H7 (cell line): ENCODE data around the gene ARL4A. TPM values are rescaled to one million over a fixed set of nuclear protein-coding genes. Genes with fewer than 3 reads are reported as not detected.

Experiments used
- DNase-seq: peaks from one replicate; pipeline ENCODE4 v3.0.0; 2012
- H3K27me3 ChIP-seq: 2 replicates; pipeline ENCODE4 v1.6.0; 2011; ENCODE audit warnings: mild to moderate bottlenecking, low read length; ENCODE audit not compliant: control insufficient read depth, insufficient read depth
- H3K36me3 ChIP-seq: replicated peaks from 2 replicates; pipeline ENCODE4 v1.5.1; 2011; ENCODE audit warnings: low read length; ENCODE audit not compliant: control insufficient read depth, insufficient read depth
- H3K4me3 ChIP-seq: 2 replicates; pipeline ENCODE4 v1.5.1; 2011; ENCODE audit warnings: low read depth, mild to moderate bottlenecking, control low read depth, low read length, moderate library complexity; ENCODE audit not compliant: insufficient read depth
- total RNA-seq: library from RNA; depleted of rRNA; stranded (reverse); fragments of >200 nt; shearing (Covaris generic); gene quantifications from 2 replicates; pipeline ENCODE4 v1.2.3, GENCODE V29; 2014

The ARL4A gene
- total RNA-seq, 1 experiment from 2014 or later: 25.3 TPM

- no peaks in the 10 kb centered on the region for H3K36me3 ChIP-seq
Measured at GRCh38 chr7:12705878-12706277, 18.4 kb downstream of the ARL4A start.

DNA sequence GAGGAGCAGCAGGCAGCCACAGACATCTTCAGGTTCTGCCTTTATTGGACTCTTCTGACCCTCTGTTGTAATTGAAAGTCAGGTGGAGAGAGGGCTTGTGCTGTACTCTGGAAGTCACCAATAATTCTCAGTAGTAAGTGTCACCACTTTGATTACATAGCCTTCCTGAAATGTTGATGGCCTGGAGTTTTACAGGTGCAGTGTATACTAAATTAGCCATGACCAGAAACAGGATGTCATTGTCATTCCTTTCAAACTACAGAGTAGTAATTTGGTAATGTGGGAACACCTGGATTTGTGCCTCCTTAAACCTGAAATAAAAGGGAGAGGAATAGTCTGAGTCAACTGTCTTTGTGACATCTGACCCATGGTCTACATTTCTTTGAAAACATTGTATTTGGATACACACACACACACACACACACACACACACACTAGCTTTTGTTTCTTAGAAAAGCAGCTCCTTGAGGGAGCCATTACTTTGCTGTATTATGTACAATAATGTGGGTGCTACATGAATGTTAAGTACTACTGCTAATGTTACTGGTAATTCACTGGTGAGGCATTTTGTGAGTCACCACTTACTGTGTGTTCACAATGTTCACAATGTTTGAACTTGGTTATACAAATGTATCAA lies 19.6 kb downstream of the ARL4A start:
- Histone ChIP-seq H3K36me3 (no peaks in the 10 kb centered on the region), H3K27me3 (no peaks in the 10 kb centered on the region), H3K4me3 (no peak overlapping the region)
- DNase-seq: no peak

More at GRCh38 chr7:12705878-12706277, 18.4 kb downstream of the ARL4A start:
- DNase-seq: no peak
- Histone ChIP-seq H3K4me3 (no peak overlapping the region), H3K27me3 (no peaks in the 10 kb centered on the region)

GRCh38 chr7:12708314-12708713 lies 20.9 kb downstream of the ARL4A start:
- Histone ChIP-seq H3K36me3 (no peaks in the 10 kb centered on the region), H3K4me3 (no peak overlapping the region)
- DNase-seq: no peak

DNA sequence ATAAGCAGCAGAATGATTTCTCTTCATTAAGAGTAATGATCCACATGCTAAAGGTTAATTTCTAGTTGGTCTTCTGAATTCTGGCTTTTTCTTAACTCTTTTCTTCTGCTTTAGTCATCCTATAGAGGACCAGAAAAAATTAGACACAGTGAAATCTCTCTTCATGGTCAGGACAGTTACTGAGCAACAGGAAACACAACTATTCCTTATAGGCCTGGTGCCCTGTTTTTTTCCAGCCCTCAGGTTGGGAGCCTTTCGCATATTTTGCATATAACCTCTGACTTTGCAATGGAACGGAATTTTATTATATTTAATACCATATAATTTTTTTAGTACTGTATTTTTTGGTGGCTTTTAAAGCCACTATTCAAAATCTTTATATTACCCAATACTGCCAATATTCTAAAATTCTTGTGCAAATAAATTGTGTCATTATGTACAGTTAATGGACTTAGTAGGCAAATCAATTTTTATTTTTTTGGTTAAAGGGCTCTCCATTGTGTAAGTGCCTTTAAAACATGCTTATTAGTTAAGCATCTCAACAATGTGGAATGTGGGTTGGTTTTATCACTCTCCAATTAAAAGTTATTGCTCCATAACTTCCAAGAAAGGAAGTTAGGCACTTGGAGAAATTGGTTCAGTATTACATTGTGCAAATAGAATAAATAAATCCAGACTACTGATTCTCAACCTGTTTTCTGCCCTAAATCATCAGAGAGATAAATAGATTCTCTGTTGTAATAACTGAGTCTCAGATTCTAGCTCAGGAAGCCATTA lies 22.5 kb downstream of the ARL4A start:
- no peak for DNase-seq
- Histone ChIP-seq H3K36me3 (no peaks in the 10 kb centered on the region), H3K27me3 (no peaks in the 10 kb centered on the region), H3K4me3 (no peak overlapping the region)

More at GRCh38 chr7:12708314-12708713, 20.9 kb downstream of the ARL4A start:
- no peaks in the 10 kb centered on the region for H3K27me3 ChIP-seq

- Histone ChIP-seq H3K36me3 (no peaks in the 10 kb centered on the region), H3K4me3 (no peak overlapping the region), H3K27me3 (no peaks in the 10 kb centered on the region)
- DNase-seq: no peak
Measured at GRCh38 chr7:12711124-12711523, 23.7 kb downstream of the ARL4A start.

DNA sequence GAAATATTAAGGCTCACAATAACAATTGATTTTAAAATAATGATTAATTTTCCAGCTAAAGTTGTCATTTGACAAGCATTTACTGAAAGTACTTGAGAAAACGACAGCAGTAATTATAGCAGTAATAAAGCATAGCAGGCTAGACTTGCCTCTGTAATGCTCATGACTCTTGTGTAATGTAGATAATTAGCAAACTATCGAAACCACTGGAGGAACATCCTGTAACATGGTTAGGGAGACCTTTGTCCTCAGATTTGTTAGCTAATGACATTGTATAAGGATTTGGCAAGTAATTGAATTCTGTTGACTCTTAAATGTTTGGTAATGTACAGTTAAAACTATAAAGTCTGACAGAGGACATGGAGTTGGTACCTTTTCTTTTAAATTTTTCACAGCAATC lies 24.8 kb downstream of the ARL4A start:
- DNase-seq: no peak
- H3K27me3 ChIP-seq: no peaks in the 10 kb centered on the region
- H3K36me3 ChIP-seq: no peaks in the 10 kb centered on the region
- H3K4me3 ChIP-seq: no peak overlapping the region

GRCh38 chr7:12713625-12714378 lies 26.4 kb downstream of the ARL4A start:
- Histone ChIP-seq H3K4me3 (no peak overlapping the region), H3K27me3 (no peaks in the 10 kb centered on the region)
- no peak for DNase-seq

GRCh38 chr7:12714379-12714737 lies 26.9 kb downstream of the ARL4A start:
- Histone ChIP-seq H3K27me3 (no peaks in the 10 kb centered on the region), H3K4me3 (no peak overlapping the region), H3K36me3 (no peaks in the 10 kb centered on the region)
- no peak for DNase-seq

More at GRCh38 chr7:12713625-12714378, 26.4 kb downstream of the ARL4A start:
- H3K36me3 ChIP-seq: no peaks in the 10 kb centered on the region

- Histone ChIP-seq H3K4me3 (no peak overlapping the region), H3K27me3 (no peaks in the 10 kb centered on the region), H3K36me3 (no peaks in the 10 kb centered on the region)
- DNase-seq: peak; percentile 42
Measured at GRCh38 chr7:12715372-12716133, 28.1 kb downstream of the ARL4A start.

DNA sequence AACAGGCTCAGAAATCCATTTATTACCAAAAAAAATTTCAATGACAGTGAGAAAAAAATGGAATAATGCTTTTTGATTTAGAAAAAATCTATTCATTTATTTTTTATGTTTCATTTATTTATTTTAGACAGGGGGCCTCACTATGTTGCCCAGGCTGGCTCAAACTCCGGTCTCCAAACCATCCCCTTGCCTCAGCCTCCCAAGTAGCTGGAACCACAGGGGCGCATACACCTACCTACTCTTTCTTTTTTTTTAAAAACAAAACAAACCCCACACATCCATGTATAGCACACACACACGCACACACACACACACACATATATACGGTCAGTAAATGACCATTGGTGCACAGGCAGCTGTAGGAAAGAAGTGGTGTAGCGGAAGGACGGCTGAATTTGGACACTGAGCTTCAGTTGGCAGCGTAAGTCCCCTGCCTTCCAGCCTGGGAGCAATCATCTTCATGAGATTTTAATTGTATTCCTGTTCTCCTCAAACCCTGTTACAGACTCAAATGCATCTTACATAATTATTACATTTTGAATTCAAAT lies 28.8 kb downstream of the ARL4A start:
- no peak for DNase-seq
- no peaks in the 10 kb centered on the region for H3K36me3 ChIP-seq
- no peak overlapping the region for H3K4me3 ChIP-seq
- no peaks in the 10 kb centered on the region for H3K27me3 ChIP-seq

GRCh38 chr7:12716722-12717121 lies 29.3 kb downstream of the ARL4A start:
- no peaks in the 10 kb centered on the region for H3K27me3 ChIP-seq
- H3K36me3 ChIP-seq: no peaks in the 10 kb centered on the region
- DNase-seq: no peak
- H3K4me3 ChIP-seq: no peak overlapping the region

DNA sequence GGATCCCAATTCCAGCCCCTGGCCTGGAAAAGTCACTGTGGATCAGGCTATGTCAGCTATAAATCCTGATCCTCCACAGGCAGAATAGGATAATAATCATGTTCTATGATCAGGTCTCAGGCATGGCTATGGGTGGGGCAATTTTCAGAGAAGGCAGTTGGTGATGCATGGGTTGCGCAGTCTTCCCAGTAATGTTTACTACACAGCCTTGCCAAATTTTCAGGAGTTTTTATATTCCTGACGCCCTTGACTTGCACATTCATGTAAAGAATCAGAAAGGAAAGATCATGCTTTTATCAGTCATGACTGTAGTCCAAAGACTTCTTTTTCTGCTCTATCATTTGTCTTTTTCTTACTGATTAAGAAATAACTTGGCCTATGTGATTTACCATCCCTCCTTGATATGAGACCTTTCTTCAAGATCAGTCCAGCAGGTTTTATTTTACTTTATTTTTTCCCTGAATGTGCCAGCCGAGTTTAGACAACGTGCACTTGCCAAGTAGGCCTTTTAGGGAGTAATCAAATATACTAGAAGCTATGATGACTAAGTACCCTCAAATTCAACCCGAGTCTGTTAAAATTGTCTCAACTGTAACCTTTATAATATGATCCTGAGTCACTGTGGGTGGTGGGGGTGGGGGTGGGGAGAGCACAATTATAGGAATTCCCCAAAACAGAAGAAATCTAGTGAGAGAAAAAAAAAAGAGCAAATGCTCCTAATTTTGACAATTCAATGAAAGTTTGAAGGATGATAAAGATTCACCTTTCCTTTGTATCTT lies 31.9 kb downstream of the ARL4A start:
- no peaks in the 10 kb centered on the region for H3K27me3 ChIP-seq
- H3K36me3 ChIP-seq: no peaks in the 10 kb centered on the region
- H3K4me3 ChIP-seq: no peak overlapping the region
- no peak for DNase-seq

DNA sequence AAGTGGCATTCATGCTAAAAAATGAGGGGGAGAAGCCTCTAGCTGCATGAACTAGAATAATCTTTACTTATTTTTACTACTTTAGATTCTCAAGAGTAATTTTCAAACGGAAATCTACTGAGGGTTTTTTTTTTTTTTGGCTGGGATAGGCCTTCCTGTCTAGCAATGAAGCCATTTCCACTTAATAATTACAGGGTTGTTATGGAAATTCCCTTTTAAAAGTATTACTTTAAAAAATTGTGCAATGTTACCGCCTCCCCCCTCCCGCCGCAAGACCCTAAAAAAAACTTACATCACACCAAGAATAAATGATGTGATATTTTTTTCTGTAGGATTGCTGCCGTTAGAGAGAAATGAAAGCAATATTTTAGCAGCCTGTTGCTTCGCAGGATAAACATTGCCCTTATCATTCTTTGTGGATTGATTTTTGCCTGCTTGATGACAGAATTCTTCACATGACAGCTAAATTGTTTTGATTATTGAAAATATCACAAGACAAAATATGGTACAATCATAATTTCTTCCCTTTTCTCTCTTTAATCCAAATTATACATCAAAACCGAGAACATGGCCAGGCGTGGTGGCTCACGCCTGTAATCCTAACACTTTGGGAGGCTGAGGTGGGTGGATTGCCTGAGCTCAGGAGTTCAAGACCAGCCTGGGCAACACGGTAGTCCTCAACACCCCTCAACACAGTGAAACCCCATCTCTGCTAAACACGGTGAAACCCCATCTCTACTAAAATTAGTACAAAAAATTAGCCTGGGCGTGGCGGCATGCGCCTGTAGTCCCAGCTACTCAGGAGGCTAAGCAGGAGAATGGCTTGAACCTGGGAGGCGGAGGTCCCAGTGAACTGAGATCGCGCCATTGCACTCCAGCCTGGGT lies 32.8 kb downstream of the ARL4A start:
- no peaks in the 10 kb centered on the region for H3K36me3 ChIP-seq
- no peak overlapping the region for H3K4me3 ChIP-seq
- no peak for DNase-seq
- H3K27me3 ChIP-seq: no peaks in the 10 kb centered on the region
